CD1c-positive myeloid dendritic cell (primary cell): ENCODE measurements around the gene CHCHD3.
"Not testable (repeated sequence)": the region's sequence is repeated elsewhere in the genome, so short reads cannot be mapped to it uniquely, and the experiment has no call there.

Source experiments
- DNase-seq: peaks from one replicate; pipeline ENCODE4 v3.0.0-alpha.2; 2016; ENCODE audit errors: extremely low spot score

The CHCHD3 gene

GRCh38 chr7:133003052-133003910, 78.6 kb downstream of the CHCHD3 start:
- DNase-seq = no peak

DNA sequence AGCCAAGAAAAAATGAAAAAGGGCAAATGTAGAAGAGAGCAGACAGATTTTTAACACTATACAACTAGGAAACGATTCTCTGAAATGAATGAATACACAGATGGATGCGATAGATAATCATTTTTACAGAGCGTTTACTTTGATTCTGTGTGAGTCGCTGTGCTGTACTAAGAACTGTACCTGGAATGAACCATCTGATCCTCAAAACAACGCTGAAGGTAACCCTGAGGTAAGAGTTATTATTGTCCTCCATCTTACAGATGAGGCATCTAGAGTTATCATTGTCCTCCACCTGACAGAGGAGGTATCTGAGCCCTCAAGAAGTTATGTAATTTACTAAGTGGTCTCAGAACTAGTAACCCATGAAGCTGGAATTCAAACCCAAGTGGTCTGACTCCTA, 80.2 kb downstream of the CHCHD3 start:
- DNase-seq = no peak

GRCh38 chr7:132999845-133000244, 82.0 kb downstream of the CHCHD3 start:
- DNase-seq = no peak

GRCh38 chr7:132998763-132999162, 83.1 kb downstream of the CHCHD3 start:
- no peak for DNase-seq

- no peak for DNase-seq
These were observed 84.4 kb downstream of the CHCHD3 start for GRCh38 chr7:132997505-132997904.

- DNase-seq = no peak
These were observed 85.2 kb downstream of the CHCHD3 start for GRCh38 chr7:132996581-132997242.

- no peak for DNase-seq
These were observed 88.4 kb downstream of the CHCHD3 start for GRCh38 chr7:132993377-132994013.

- no peak for DNase-seq
These were observed 90.0 kb downstream of the CHCHD3 start for GRCh38 chr7:132991615-132992587.

DNA sequence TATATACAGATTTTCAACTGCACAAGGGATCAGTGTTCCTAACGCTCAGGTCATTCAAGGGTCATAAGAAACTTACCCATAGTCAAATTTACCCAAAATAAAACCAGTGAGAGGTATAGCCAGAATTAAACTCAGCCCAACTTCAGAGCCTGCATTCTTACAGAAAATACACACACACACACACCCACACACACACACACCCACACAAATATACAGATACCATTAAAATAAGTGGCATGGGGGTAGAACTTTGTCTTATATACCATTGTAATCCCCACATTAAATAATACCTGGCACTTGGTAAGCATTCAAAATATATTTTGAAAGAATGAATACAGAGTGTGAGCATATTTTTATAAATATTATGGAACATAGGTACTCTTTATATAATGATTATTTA, 93.8 kb downstream of the CHCHD3 start:
- DNase-seq = no peak

GRCh38 chr7:132980402-132980801, 101.5 kb downstream of the CHCHD3 start:
- no peak for DNase-seq

DNA sequence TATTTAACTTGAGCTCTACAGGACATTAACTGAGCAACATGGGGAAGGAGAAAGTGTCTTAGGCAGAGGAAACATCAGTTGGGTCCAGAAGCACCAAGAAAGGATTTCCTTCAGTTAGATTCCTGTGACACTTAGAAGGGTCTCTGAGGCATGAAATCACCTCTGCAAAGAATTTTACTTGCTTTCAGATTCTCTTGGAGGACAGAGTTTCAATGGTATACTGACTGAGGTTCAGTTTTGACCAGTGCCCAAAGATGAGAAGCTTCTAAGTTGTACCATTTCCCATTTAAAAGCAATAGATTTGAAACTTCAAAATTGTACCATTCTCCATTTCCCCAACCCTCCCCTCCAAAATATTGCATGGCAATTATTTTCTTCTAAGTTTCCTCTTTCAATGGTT, 102.4 kb downstream of the CHCHD3 start:
- no peak for DNase-seq

DNA sequence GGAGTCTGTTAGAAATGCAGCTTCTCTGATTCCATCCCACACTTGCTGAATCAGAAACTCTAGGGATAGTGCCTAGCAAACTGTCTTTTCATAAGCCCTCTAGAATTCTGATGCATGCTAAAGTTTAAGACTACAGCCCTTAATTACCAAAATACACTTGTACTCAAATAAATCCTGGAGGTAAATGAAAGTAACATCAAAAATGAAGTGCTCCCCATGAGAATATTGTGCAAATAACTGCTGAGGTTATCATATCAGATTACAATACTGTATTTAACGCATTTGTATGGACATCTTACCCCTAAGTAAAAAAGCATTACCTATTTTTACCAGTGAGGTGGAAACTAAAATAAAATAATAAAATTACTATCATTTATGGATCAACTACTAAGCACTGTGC, 104.7 kb downstream of the CHCHD3 start:
- no peak for DNase-seq

GRCh38 chr7:132972745-132973144, 109.1 kb downstream of the CHCHD3 start:
- no peak for DNase-seq

- DNase-seq = no peak
These were observed 111.6 kb downstream of the CHCHD3 start for GRCh38 chr7:132970257-132970656.

GRCh38 chr7:132969520-132969919, 112.4 kb downstream of the CHCHD3 start:
- no peak for DNase-seq

GRCh38 chr7:132967470-132967848, 114.4 kb downstream of the CHCHD3 start:
- not testable (repeated sequence) for DNase-seq

GRCh38 chr7:132966754-132967469, 115.0 kb downstream of the CHCHD3 start:
- no peak for DNase-seq

- no peak for DNase-seq
These were observed 115.9 kb downstream of the CHCHD3 start for GRCh38 chr7:132965951-132966350.

DNA sequence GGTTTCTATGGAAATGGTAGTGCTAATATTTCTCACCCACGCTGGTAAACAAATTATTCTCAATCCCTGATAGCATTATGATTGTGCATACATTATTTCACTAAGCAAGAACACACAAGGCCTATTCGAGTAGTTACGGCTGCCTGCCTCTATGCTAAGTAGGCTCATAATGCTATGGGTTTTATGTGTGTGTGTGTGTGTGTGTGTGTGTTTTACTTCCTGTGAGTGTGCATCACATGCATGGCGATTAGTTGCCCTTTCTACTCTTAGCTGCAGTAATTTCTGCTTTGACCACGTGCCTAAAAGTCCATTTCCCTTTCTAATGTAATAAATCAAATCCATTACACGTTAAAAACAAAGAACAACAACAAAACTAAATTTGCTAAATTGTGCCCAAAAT, 117.0 kb downstream of the CHCHD3 start:
- DNase-seq = peak; percentile 9

DNA sequence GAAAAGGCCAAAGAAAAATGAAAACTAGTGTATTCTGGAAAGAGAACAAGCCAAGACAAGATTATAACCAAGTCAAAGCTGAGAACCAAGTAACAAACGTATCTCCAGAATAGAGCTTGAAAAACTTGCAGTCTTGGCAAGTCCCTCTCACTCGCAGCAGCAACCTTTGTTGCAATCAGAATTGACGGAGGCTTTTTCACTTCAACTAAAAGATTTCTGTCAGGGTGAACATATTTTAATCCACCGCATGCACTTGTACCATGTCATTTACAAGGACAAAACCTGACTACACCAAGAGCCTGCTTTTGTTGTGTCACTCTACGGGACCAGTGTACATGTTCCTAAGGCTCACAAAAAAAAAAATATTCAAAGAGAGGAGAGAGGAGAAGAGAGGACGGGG, 122.0 kb downstream of the CHCHD3 start:
- DNase-seq = no peak

DNA sequence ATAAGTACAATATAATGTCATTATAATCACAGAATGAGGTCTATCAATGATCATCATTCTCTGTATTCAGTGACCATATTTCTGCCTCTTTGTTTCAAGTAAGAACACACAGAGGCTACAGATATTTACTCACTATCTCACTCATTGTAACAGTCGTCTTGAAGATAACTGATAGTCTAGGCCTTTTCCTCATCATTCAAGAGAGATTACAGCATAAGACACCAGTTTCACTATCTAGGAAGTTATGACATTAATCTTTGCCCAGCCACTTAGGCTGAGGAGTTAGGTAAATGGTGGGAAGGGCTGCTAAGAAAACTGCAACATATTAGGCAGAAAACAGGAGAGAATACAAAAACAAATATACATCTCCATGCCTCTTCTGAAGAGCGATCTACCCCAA, 125.3 kb downstream of the CHCHD3 start:
- DNase-seq = no peak
